ELR (cell line): ENCODE results near the gene TMPRSS11B.
"Not testable (repeated sequence)": the region's sequence is repeated elsewhere in the genome, so short reads cannot be mapped to it uniquely, and the experiment has no call there.

ENCODE experiments used
- DNase-seq: peaks from one replicate; pipeline ENCODE4 v3.0.0-alpha.2; 2015; ENCODE audit warnings: low read depth

The TMPRSS11B gene

DNA sequence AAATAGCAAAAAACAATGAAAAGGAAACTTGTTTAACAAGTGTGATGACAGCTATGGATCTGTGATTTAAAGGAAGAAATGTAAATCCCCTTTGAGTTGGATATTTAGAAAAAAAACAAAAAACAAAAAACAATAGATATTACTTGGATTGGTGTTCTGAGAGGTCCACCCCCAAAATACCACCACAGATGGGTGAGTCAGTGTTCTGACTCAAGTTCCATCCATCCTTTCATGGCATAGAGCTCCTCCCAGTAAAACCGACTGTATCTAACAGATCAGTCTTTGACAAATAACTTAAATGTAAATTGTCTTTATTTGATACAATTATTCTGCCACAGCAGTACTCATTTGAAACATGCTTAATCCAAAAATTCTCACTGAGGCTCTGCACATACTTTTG, 27.4 kb downstream of the TMPRSS11B start:
- DNase-seq = peak; percentile 33

GRCh38 chr4:68216501-68216900, 29.0 kb downstream of the TMPRSS11B start:
- no peak for DNase-seq

GRCh38 chr4:68209003-68209402, 36.5 kb downstream of the TMPRSS11B start:
- DNase-seq = no peak

- DNase-seq = not testable (repeated sequence)
Measured at GRCh38 chr4:68194305-68194704, 51.2 kb downstream of the TMPRSS11B start.

DNA sequence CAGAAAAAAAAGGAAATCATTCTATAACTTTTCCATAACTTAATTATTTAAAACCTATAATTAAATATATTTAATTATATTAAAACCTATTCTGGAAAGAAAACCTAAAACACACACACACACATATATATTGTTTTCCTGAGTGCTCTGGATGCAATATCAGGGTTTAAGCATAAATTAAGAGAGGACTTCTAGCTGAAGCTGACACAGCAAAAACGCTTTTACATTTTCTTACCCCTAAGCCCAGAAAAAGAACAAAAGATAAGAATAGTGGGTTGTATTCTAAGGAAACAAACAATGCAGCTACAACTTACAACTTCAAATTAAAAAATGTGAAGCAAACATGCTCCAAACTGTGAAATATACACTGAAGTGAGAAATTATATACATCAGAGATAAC, 52.3 kb downstream of the TMPRSS11B start:
- DNase-seq = no peak

DNA sequence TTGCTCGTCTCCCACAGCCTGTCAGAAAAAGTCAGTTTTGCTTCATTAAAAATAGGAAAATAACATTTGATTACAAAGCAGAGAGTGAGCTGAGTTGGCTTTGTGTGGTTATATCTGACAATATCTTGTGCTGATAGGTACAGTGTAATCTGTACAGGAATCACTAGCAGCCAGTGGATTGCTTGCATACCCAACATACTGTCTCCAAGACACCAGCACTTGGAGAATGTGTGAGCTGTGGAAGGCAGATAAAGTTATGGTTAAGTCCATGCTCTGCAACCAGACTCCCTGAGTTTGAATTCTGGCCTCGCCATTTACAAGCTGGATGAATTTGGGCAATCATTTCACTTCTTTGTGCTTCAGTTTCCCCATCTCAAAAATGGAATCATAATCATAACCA, 58.3 kb downstream of the TMPRSS11B start:
- no peak for DNase-seq

GRCh38 chr4:68184923-68185322, 60.6 kb downstream of the TMPRSS11B start:
- DNase-seq = no peak

GRCh38 chr4:68183417-68183816, 62.1 kb downstream of the TMPRSS11B start:
- no peak for DNase-seq

GRCh38 chr4:68182382-68182820, 63.1 kb downstream of the TMPRSS11B start:
- DNase-seq = no peak

- DNase-seq = peak; percentile 10
Measured at GRCh38 chr4:68180849-68181526, 64.5 kb downstream of the TMPRSS11B start.

GRCh38 chr4:68176904-68177303, 68.6 kb downstream of the TMPRSS11B start:
- DNase-seq = no peak
